K562 (cell line): ENCODE results near the gene ACSL5. TPM values are rescaled to one million over a fixed set of nuclear protein-coding genes. Genes with fewer than 3 reads are reported as not detected.

ENCODE experiments used
- HEY1 ChIP-seq: fragments of 250-450 bp; sonication (Bioruptor Pico); IDR thresholded peaks from 2 replicates; pipeline ENCODE4 v1.5.0; 2020; ENCODE audit warnings: mild to moderate bottlenecking, moderate library complexity, borderline replicate concordance
- KDM1A ChIP-seq, 2 experiments: fragments of 450-650 bp; IDR thresholded peaks; 2 replicates each; pipeline ENCODE4 v1.6.1; 2016; ENCODE audit warnings: mild to moderate bottlenecking in 2 of 2
- KLF1 ChIP-seq: fragments of 450-650 bp; IDR thresholded peaks from 2 replicates; pipeline ENCODE4 v1.6.1; 2016; ENCODE audit warnings: missing genetic modification characterization, missing compliant biosample characterization
- MEIS2 ChIP-seq: fragments of 450-650 bp; IDR thresholded peaks from 2 replicates; pipeline ENCODE4 v1.6.1; 2014; ENCODE audit warnings: mild to moderate bottlenecking; ENCODE audit not compliant: partially characterized antibody
- SNIP1 ChIP-seq: fragments of 450-650 bp; IDR thresholded peaks from 2 replicates; pipeline ENCODE4 v1.7.1; 2017; ENCODE audit warnings: low read depth, mild to moderate bottlenecking
- TAL1 ChIP-seq: fragments of 450-650 bp; IDR thresholded peaks from 2 replicates; pipeline ENCODE4 v1.6.1; 2016; ENCODE audit warnings: mild to moderate bottlenecking
- polyA plus RNA-seq, 8 experiments: library from polyadenylated mRNA; depleted of rRNA in 4 of 8; stranded (reverse) in 5 of 8; unstranded in 3 of 8; fragments of >200 nt; fragmentation: Nextera tagmentation in 2 of 8; fragmentation: Illumina TruSeq in 1 of 8; extraction: Ambion mirVana in 2 of 8; extraction: Trizol in 1 of 8; gene quantifications; 2 replicates each; pipeline versions ENCODE4 v1.2.1 to v1.2.3, GENCODE V29; 2011 to 2014; ENCODE audit warnings: inconsistent platforms in 1 of 8, missing spikeins in 1 of 8
- total RNA-seq, 7 experiments: library from RNA; depleted of rRNA in 6 of 7; stranded (reverse); fragments of >200 nt in 6 of 7; fragmentation: Illumina TruSeq in 2 of 7; extraction: Trizol in 2 of 7; gene quantifications; 2 replicates each; pipeline versions ENCODE4 v1.2.1 to v1.2.3, GENCODE V29; 2011 to 2021; ENCODE audit warnings: low replicate concordance in 1 of 7
- TF ChIP-seq, protein P1 (sequence below): fragments of 250-450 bp; sonication (Bioruptor Pico); IDR thresholded peaks from 2 replicates; pipeline ENCODE4 v1.5.0; 2021
- TF ChIP-seq, protein P2 (sequence below): fragments of 250-450 bp; sonication (Bioruptor Pico); IDR thresholded peaks from 2 replicates; pipeline ENCODE4 v1.4.0; 2020; ENCODE audit warnings: mild to moderate bottlenecking, moderate library complexity, borderline replicate concordance
- TF ChIP-seq, protein P3 (sequence below), 3 experiments: IDR thresholded peaks in 2 of 3; conservative IDR thresholded peaks in 1 of 3; 2 replicates each; pipeline ENCODE4 v1.5.1; 2011 to 2012; ENCODE audit warnings: low read length in 3 of 3, mild to moderate bottlenecking in 3 of 3, control low read depth in 2 of 3, improper control_type of control experiment in 1 of 3, inconsistent platforms in 1 of 3, low read depth in 1 of 3, mixed read lengths in 1 of 3, moderate library complexity in 1 of 3; ENCODE audit not compliant: insufficient read depth in 2 of 3
- TF ChIP-seq, protein P4 (sequence below): fragments of 200-600 bp; sonication (generic); IDR thresholded peaks from one replicate; pipeline ENCODE4 v1.6.1; 2012; ENCODE audit warnings: mild to moderate bottlenecking, low read depth, low read length, inconsistent platforms

Gene ACSL5
- total and polyA plus RNA-seq, 9 of the 15 experiments (the other 6 are each of a cell fraction or from before 2014, with no cell fraction given) = 0.19 to 1.4 (median 0.55) TPM

DNA sequence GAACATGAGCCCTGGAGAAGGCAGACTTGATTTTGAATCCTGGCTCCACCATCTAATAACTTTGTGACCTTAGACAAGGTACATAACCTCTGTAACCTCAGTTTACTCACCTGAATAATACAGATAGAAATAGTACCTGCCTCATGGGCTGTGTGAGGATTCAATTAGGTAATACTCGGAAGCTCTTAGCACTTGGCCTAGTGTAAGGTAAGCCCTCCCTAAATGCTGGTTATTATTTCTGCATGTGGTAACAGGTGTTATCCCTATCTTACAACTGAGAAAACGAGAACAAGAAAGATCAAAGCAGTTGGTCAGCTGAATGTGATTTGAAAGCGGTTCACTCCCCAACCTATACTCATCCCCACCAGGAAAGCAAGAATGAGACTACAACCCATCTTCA, 28.7 kb upstream of the ACSL5 start (continued):
- TF ChIP-seq TAL1 (no peak), MEIS2 (no peak), KDM1A (IDR thresholded peaks at IDR 0.05) (no peak), KLF1 (no peak), HEY1 (CRISPR knock-in tag) (no peak), SNIP1 (no peak)
- TF ChIP-seq, protein P1, sequence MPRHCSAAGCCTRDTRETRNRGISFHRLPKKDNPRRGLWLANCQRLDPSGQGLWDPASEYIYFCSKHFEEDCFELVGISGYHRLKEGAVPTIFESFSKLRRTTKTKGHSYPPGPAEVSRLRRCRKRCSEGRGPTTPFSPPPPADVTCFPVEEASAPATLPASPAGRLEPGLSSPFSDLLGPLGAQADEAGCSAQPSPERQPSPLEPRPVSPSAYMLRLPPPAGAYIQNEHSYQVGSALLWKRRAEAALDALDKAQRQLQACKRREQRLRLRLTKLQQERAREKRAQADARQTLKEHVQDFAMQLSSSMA (CRISPR knock-in tag) = no peak
- TF ChIP-seq, protein P2, sequence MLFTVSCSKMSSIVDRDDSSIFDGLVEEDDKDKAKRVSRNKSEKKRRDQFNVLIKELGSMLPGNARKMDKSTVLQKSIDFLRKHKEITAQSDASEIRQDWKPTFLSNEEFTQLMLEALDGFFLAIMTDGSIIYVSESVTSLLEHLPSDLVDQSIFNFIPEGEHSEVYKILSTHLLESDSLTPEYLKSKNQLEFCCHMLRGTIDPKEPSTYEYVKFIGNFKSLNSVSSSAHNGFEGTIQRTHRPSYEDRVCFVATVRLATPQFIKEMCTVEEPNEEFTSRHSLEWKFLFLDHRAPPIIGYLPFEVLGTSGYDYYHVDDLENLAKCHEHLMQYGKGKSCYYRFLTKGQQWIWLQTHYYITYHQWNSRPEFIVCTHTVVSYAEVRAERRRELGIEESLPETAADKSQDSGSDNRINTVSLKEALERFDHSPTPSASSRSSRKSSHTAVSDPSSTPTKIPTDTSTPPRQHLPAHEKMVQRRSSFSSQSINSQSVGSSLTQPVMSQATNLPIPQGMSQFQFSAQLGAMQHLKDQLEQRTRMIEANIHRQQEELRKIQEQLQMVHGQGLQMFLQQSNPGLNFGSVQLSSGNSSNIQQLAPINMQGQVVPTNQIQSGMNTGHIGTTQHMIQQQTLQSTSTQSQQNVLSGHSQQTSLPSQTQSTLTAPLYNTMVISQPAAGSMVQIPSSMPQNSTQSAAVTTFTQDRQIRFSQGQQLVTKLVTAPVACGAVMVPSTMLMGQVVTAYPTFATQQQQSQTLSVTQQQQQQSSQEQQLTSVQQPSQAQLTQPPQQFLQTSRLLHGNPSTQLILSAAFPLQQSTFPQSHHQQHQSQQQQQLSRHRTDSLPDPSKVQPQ (CRISPR knock-in tag) = no peak
- TF ChIP-seq, protein P3, sequence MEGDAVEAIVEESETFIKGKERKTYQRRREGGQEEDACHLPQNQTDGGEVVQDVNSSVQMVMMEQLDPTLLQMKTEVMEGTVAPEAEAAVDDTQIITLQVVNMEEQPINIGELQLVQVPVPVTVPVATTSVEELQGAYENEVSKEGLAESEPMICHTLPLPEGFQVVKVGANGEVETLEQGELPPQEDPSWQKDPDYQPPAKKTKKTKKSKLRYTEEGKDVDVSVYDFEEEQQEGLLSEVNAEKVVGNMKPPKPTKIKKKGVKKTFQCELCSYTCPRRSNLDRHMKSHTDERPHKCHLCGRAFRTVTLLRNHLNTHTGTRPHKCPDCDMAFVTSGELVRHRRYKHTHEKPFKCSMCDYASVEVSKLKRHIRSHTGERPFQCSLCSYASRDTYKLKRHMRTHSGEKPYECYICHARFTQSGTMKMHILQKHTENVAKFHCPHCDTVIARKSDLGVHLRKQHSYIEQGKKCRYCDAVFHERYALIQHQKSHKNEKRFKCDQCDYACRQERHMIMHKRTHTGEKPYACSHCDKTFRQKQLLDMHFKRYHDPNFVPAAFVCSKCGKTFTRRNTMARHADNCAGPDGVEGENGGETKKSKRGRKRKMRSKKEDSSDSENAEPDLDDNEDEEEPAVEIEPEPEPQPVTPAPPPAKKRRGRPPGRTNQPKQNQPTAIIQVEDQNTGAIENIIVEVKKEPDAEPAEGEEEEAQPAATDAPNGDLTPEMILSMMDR (IDR thresholded peaks at IDR 0.05 in 2 of 3, conservative IDR thresholded peaks at IDR 0.05 in 1 of 3; ENCODE audit: insufficient read depth in 2 of 3, low read depth in 1 of 3, low read length in 3 of 3) = no peak
- TF ChIP-seq, protein P4, sequence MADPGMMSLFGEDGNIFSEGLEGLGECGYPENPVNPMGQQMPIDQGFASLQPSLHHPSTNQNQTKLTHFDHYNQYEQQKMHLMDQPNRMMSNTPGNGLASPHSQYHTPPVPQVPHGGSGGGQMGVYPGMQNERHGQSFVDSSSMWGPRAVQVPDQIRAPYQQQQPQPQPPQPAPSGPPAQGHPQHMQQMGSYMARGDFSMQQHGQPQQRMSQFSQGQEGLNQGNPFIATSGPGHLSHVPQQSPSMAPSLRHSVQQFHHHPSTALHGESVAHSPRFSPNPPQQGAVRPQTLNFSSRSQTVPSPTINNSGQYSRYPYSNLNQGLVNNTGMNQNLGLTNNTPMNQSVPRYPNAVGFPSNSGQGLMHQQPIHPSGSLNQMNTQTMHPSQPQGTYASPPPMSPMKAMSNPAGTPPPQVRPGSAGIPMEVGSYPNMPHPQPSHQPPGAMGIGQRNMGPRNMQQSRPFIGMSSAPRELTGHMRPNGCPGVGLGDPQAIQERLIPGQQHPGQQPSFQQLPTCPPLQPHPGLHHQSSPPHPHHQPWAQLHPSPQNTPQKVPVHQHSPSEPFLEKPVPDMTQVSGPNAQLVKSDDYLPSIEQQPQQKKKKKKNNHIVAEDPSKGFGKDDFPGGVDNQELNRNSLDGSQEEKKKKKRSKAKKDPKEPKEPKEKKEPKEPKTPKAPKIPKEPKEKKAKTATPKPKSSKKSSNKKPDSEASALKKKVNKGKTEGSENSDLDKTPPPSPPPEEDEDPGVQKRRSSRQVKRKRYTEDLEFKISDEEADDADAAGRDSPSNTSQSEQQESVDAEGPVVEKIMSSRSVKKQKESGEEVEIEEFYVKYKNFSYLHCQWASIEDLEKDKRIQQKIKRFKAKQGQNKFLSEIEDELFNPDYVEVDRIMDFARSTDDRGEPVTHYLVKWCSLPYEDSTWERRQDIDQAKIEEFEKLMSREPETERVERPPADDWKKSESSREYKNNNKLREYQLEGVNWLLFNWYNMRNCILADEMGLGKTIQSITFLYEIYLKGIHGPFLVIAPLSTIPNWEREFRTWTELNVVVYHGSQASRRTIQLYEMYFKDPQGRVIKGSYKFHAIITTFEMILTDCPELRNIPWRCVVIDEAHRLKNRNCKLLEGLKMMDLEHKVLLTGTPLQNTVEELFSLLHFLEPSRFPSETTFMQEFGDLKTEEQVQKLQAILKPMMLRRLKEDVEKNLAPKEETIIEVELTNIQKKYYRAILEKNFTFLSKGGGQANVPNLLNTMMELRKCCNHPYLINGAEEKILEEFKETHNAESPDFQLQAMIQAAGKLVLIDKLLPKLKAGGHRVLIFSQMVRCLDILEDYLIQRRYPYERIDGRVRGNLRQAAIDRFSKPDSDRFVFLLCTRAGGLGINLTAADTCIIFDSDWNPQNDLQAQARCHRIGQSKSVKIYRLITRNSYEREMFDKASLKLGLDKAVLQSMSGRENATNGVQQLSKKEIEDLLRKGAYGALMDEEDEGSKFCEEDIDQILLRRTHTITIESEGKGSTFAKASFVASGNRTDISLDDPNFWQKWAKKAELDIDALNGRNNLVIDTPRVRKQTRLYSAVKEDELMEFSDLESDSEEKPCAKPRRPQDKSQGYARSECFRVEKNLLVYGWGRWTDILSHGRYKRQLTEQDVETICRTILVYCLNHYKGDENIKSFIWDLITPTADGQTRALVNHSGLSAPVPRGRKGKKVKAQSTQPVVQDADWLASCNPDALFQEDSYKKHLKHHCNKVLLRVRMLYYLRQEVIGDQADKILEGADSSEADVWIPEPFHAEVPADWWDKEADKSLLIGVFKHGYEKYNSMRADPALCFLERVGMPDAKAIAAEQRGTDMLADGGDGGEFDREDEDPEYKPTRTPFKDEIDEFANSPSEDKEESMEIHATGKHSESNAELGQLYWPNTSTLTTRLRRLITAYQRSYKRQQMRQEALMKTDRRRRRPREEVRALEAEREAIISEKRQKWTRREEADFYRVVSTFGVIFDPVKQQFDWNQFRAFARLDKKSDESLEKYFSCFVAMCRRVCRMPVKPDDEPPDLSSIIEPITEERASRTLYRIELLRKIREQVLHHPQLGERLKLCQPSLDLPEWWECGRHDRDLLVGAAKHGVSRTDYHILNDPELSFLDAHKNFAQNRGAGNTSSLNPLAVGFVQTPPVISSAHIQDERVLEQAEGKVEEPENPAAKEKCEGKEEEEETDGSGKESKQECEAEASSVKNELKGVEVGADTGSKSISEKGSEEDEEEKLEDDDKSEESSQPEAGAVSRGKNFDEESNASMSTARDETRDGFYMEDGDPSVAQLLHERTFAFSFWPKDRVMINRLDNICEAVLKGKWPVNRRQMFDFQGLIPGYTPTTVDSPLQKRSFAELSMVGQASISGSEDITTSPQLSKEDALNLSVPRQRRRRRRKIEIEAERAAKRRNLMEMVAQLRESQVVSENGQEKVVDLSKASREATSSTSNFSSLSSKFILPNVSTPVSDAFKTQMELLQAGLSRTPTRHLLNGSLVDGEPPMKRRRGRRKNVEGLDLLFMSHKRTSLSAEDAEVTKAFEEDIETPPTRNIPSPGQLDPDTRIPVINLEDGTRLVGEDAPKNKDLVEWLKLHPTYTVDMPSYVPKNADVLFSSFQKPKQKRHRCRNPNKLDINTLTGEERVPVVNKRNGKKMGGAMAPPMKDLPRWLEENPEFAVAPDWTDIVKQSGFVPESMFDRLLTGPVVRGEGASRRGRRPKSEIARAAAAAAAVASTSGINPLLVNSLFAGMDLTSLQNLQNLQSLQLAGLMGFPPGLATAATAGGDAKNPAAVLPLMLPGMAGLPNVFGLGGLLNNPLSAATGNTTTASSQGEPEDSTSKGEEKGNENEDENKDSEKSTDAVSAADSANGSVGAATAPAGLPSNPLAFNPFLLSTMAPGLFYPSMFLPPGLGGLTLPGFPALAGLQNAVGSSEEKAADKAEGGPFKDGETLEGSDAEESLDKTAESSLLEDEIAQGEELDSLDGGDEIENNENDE = no peak
